Dendritic cell treated with granulocyte-macrophage colony-stimulating factor and Interleukin-4, amounts not matched to agents 40 ng/mL and 50 ng/mL, for 4 days (primary cell): Measurements from ENCODE around the gene PRR36.

ENCODE experiments used
- H3K27ac Mint-ChIP-seq: one replicate; pipeline ENCODE4 v1.8.0; 2022; ENCODE audit warnings: mild to moderate bottlenecking, mixed read lengths
- H3K27me3 Mint-ChIP-seq: one replicate; pipeline ENCODE4 v1.8.0; 2022; ENCODE audit warnings: mild to moderate bottlenecking, mixed read lengths
- H3K36me3 Mint-ChIP-seq: one replicate; pipeline ENCODE4 v1.8.0; 2022; ENCODE audit warnings: low read depth, mixed read lengths
- H3K4me1 Mint-ChIP-seq: one replicate; pipeline ENCODE4 v1.8.0; 2022; ENCODE audit warnings: low read depth, mixed read lengths
- H3K4me3 Mint-ChIP-seq: one replicate; pipeline ENCODE4 v1.8.0; 2022; ENCODE audit warnings: mild to moderate bottlenecking, moderate library complexity, mixed read lengths
- H3K9me3 Mint-ChIP-seq: one replicate; pipeline ENCODE4 v1.8.0; 2022; ENCODE audit warnings: mixed read lengths
- intact Hi-C: fragments of 100-400 bp; cut with micrococcal nuclease; formaldehyde crosslinking; loops from one replicate; pipeline ENCODE4 v1.15.0; 2022

Gene PRR36

DNA sequence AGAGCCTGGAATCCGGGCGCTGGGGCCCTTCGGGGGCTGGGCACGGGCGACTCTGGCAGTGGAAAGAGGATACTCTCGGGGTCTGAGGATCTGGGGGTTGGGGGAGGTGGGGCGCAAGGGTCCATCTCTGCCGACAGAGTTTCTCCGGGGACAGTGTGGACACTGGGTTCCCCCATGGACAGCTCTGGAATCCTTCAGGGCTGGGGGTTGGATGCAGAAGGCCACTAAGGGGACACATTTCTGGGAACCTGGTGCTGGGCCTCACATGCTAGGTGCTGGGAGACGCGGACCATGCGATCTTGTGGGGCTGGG, 42.7 kb upstream of the PRR36 start:
- Mint-ChIP-seq H3K4me1 (peaks cover 62% of the 10 kb centered on the region), H3K27ac (peak overlapping the region; percentile 62), H3K9me3 (no peaks in the 10 kb centered on the region), H3K4me3 (peak overlapping the region; percentile 65), H3K36me3 (peaks cover 38% of the 10 kb centered on the region), H3K27me3 (peaks cover 69% of the 10 kb centered on the region)
- intact Hi-C loops, result no loop called here

DNA sequence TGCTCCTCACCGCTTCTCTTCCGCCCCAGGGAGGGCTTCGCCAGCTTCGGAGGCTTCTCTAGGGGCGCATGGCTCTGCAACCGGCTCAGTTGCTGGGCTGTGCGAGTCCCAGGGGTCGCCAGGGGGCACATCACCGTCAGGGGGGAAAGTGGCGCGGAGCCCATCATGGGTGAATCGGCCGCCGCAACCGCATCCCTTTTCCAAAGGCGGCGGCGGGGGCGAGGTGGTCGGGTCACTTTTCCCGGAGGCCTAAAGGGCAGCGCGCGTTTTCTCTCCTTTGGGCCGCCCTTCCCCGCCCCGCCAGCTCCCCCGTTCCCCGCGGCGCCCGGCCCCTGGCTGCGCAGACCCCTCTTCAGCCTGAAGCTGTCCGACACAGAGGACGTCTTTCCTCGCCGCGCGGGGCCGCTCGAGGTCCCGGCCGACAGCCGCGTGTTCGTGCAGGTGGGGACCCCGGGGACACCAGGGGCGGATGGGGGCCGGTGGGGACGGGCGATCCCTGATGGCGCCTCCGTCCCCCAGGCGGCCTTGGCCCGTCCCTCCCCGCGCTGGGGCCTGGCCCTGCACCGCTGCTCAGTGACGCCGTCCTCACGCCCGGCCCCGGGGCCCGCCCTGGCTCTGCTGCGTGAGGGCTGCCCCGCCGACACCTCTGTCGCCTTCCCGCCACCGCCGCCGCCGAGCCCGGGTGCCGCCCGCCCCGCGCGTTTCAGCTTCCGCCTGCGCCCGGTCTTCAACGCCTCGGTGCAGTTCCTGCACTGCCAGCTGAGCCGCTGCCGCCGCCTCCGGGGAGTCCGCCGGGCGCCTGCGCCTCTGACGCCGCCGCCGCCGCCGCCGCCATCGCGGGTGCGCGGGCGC, 42.1 kb upstream of the PRR36 start:
- Mint-ChIP-seq H3K36me3 (peaks cover 38% of the 10 kb centered on the region), H3K27me3 (peaks cover 69% of the 10 kb centered on the region), H3K4me3 (peak overlapping the region; percentile 65), H3K9me3 (no peaks in the 10 kb centered on the region), H3K4me1 (peaks cover 56% of the 10 kb centered on the region), H3K27ac (peak overlapping the region; percentile 62)
- intact Hi-C loops, result no loop called here

DNA sequence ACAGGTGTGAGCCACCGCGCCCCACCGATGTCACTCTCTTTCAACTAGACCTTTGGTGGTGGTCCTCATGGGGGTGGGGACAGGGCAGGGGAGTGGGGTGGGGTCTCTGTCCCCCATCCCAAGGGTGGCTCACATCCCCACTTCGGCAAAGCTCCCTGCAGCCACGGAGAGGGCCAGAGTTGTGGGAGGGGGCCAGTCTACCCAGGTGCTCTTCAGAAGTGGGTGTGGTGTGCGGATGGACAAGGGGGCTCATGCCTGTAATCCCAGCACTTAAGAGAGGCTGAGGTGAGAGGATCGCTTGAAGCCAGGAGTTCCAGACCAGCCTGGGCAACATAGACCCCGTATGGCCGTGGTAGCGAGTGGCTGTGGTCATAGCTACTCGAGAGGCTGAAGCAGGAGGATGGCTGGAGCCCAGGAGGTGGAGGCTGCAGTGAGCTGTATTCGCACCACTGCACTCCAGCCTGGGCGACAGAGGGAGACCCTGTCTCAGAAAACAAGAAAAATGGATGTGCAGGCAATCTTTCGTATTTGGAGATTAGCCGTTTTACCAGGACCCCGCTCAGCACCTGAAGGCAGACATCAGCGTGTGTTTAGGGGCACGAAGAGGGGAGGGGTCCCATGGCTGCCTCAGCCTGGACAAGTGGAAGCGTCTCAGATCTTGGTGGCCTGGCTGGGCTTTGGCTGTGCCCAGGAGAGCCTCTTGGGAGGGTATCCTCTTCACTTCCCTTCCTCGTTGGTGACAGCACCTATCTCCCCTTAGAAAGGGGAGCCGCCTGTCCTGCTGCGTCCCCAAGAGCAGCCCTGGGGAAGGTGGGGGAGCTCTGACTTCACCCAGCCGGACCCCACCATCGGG, 41.3 kb upstream of the PRR36 start:
- H3K4me1 Mint-ChIP-seq, result peaks cover 50% of the 10 kb centered on the region
- no peaks in the 10 kb centered on the region for H3K9me3 Mint-ChIP-seq
- H3K27me3 Mint-ChIP-seq, result peaks cover 69% of the 10 kb centered on the region
- H3K4me3 Mint-ChIP-seq, result peak overlapping the region; percentile 65
- no peak overlapping the region for H3K27ac Mint-ChIP-seq
- intact Hi-C loops, result no loop called here
- peaks cover 39% of the 10 kb centered on the region for H3K36me3 Mint-ChIP-seq

DNA sequence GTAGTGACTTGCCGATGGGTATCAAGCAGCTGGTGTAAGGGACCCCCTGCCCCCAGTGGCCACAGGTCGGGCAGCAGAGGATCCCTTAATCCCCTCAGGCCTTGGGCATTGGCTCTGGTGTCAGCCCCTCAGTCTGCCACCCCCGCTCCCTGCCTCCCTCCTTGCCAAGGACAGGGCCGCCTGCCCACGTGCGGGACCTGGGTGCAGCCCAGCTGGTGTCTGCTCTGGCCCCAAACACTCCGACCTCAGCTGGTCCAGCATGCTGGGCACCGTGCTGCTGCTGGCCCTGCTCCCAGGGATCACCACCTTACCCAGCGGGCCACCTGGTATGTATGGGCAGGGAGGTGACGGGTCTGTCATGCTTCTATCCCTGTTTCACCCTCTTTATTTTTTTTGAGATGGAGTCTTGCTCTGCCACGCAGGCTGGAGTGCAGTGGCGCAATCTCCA, 40.4 kb upstream of the PRR36 start, which contains the start of gene TGFBR3L:
Gene TGFBR3L, plus strand, starts transcription at position 233 of the 448 bp plus-strand sequence.
- Mint-ChIP-seq H3K4me1 (peaks cover 44% of the 10 kb centered on the region), H3K9me3 (no peaks in the 10 kb centered on the region), H3K36me3 (peaks cover 48% of the 10 kb centered on the region), H3K4me3 (no peak within 1 kb of the TSS), H3K27me3 (peaks cover 64% of the 10 kb centered on the region), H3K27ac (no peak within 1 kb of the TSS)
- intact Hi-C loops, result no loop called here

DNA sequence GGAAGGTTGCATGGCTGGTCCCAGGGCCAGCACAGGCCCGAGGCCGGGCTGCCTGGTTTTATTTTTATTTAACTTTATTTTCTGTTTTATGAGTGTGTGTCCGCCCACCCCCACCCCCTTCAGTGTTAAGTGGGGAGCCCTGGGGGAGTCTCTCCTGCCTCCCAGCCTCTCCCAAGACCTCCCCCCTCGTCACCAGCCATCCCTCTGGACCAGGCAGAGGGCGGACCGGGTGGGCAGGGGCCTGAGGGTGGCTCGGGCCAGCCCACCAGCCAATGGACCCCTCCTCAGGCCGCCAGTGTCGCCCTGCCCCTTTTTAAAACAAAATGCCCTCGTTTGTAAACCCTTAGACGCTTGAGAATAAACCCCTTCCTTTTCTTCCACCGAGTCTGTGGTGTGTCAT, 39.9 kb upstream of the PRR36 start:
- peaks cover 53% of the 10 kb centered on the region for H3K36me3 Mint-ChIP-seq
- peaks cover 59% of the 10 kb centered on the region for H3K27me3 Mint-ChIP-seq
- peaks cover 39% of the 10 kb centered on the region for H3K4me1 Mint-ChIP-seq
- intact Hi-C loops, result no loop called here
- H3K27ac Mint-ChIP-seq, result no peak overlapping the region
- H3K4me3 Mint-ChIP-seq, result no peak overlapping the region
- H3K9me3 Mint-ChIP-seq, result no peaks in the 10 kb centered on the region

DNA sequence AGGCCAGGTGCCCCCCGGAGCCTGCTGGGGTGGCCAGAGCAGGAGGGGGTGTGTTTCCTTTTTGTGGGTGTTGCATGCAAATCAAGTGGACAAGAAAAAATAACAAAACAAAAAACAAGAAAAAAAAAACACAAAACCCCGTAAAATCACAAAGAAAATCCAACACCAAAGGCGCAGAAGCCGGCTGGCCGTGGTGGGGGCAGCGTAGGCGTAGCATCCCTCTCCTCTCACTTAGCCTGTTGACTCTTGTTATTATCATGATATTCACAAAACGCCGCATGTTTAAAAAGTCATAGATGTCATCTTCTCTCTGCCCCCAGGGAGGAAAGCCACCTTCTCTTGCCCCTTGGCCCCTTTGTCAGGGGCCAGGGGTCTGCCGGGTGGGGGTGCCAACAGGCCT, 39.5 kb upstream of the PRR36 start:
- Mint-ChIP-seq H3K27me3 (peaks cover 55% of the 10 kb centered on the region), H3K4me1 (peaks cover 35% of the 10 kb centered on the region), H3K36me3 (peaks cover 58% of the 10 kb centered on the region), H3K27ac (no peak overlapping the region), H3K4me3 (no peak overlapping the region), H3K9me3 (no peaks in the 10 kb centered on the region)
- intact Hi-C loops, result no loop called here

DNA sequence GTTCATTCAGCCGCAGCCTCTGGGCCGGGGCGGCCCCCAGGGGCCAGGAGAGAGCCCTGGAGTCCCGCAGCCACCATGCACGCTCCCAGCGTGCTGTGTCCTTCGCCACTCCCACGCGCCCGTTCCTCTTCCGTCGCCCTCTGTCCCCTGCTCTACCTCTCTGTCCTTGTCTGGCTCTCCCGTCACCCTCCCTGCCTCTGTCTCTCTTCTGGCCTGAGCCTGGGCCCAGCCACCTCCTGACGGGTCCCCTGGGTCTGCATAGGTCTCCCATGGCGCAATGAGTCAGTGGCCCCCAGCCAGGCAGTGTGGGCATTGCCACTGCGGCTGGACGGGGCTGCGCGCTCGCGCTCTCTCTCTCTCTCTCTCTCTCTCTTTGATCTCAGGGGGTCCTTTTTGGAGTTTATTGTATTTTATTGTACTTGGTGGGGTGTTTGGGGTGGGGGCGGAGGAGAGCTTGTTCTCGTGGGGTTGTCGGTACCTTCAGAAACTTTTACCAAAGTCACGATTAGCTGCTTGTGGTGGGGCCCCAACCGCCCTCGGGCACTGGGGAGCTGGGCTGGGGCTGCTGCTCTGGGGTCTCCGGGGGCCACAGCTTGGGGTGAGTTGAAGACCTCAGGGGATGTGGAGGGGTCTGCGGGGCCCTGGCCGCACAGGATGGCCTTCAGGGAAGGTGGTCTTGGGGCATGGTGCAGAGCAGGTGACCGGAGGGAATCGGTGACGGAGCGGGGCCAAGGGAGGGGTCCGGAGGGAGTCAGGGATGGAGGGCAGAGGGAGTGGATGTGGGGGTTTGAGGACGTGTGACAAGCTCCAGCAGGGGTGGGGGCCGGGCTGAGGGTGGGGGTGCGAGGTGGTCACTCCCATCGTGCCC, 38.7 kb upstream of the PRR36 start:
- Mint-ChIP-seq H3K27ac (no peak overlapping the region), H3K36me3 (peaks cover 65% of the 10 kb centered on the region), H3K27me3 (peaks cover 47% of the 10 kb centered on the region), H3K4me3 (no peak overlapping the region), H3K4me1 (peaks cover 29% of the 10 kb centered on the region), H3K9me3 (no peaks in the 10 kb centered on the region)
- intact Hi-C loops, result no loop called here

DNA sequence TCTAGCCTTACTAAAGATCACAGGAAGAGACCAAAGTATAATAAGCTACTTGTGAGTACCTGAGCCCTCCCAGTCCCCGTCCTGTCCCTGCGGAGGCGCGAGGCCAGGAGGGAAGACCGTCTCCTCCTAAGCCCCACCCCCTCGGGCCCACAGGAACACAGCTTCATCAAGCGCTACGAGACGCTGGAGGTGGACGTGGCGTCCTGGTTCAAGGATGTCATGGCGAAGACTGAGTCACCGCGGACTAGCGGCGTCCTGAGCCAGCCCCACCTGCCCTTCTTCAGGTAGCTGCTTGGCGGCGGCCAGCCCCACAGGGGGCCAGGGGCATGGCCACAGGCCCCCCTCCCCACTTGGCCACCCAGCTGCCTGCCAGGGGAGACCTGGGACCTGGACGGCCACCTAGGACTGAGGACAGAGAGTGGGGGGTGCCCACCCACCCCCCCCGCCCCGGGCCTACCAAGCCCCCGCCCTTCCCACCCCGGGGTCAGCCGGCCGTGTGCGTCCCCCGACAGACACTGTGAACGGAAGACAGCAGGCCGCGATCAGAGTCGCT, 38.0 kb upstream of the PRR36 start:
- H3K9me3 Mint-ChIP-seq, result no peaks in the 10 kb centered on the region
- peaks cover 42% of the 10 kb centered on the region for H3K27me3 Mint-ChIP-seq
- intact Hi-C loops, result no loop called here
- no peak overlapping the region for H3K4me3 Mint-ChIP-seq
- peaks cover 29% of the 10 kb centered on the region for H3K4me1 Mint-ChIP-seq
- no peak overlapping the region for H3K27ac Mint-ChIP-seq
- H3K36me3 Mint-ChIP-seq, result peaks cover 72% of the 10 kb centered on the region

DNA sequence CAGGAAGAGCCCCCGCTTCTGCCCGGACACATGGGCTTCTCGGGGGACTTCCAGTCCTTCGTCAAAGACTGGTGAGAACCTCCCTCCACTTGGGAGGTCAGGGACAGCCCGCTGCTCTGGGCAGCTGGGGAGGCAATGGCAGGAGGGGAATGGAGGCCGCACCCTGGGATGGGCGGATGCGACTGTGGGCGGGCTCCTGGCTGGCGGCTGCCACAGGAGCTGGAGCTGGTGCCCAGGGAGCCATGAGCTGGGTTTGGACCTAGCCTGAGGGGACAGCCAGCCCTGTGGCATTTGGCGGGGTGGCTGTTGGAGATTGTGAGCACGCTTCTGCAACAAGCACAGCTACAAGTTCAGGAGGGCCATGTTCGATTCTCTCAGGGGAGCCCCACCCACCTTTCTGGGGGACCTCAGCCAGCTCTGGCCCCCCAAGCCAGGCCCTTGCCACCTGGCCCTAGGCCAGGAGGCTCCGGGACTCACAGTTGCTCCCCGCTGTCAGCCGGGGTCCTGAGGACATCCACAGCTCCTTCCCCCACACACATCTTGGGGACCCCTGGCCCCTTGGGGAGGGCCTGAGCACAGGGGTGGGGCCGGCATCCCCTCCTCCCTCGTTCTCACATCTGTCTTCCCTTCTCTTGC, 37.4 kb upstream of the PRR36 start:
- H3K4me3 Mint-ChIP-seq, result no peak overlapping the region
- no peaks in the 10 kb centered on the region for H3K9me3 Mint-ChIP-seq
- H3K36me3 Mint-ChIP-seq, result peaks cover 78% of the 10 kb centered on the region
- intact Hi-C loops, result no loop called here
- H3K27me3 Mint-ChIP-seq, result peaks cover 36% of the 10 kb centered on the region
- no peak overlapping the region for H3K27ac Mint-ChIP-seq
- H3K4me1 Mint-ChIP-seq, result peaks cover 30% of the 10 kb centered on the region

DNA sequence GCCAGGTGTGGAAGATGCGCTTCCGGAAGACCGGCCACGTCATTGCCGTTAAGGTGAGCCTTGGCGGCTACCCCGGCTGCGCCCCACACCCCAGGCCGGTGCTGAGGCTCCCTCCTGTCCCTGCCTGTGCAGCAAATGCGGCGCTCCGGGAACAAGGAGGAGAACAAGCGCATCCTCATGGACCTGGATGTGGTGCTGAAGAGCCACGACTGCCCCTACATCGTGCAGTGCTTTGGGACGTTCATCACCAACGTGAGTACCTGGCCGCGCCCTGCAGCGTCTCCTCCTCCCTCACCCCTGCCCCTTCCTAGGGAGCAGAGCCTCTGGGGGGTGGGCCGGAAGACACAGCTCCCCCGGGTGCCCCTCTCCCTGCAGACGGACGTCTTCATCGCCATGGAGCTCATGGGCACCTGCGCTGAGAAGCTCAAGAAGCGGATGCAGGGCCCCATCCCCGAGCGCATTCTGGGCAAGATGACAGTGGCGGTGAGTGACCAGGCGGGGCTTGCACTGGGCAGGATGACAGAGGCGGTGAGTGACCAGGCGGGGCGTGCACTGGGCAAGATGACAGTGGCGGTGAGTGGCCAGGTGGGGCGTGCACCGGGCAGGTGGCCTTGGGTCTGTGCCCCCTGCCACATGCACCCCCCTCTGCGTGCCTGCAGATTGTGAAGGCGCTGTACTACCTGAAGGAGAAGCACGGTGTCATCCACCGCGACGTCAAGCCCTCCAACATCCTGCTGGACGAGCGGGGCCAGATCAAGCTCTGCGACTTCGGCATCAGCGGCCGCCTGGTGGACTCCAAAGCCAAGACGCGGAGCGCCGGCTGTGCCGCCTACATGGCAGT, 36.4 kb upstream of the PRR36 start:
- Mint-ChIP-seq H3K27me3 (peaks cover 26% of the 10 kb centered on the region), H3K9me3 (no peaks in the 10 kb centered on the region), H3K27ac (no peak overlapping the region), H3K4me3 (no peak overlapping the region), H3K36me3 (peaks cover 89% of the 10 kb centered on the region), H3K4me1 (peaks cover 32% of the 10 kb centered on the region)
- intact Hi-C loops, result no loop called here

DNA sequence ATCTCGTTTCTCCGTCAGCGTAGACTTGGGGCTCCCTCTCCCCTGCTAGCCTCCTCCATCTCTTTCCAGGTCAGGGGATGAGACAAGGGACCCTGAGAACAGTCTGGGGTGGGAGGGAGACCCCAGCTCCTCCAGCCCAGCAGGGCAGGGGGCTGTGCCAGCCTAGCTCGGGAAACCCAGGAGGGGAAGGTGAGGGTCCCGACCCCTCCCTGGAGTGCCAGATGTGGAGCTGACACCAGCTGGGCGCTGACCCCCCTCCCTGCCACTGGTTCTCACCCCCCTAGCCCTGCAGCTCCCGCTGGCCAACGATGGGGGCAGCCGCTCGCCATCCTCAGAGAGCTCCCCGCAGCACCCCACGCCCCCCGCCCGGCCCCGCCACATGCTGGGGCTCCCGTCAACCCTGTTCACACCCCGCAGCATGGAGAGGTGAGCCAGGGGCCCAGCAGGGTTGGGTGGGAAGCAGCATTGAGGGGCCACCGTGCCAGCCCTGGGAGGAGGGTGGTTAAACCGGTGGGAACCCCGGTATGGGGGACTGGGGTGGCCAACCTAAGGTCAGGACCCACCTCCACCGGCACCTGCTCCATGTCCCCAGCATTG, 35.4 kb upstream of the PRR36 start:
- H3K4me3 Mint-ChIP-seq, result no peak overlapping the region
- intact Hi-C loops, result no loop called here
- H3K4me1 Mint-ChIP-seq, result peaks cover 36% of the 10 kb centered on the region
- peaks cover 17% of the 10 kb centered on the region for H3K27me3 Mint-ChIP-seq
- no peaks in the 10 kb centered on the region for H3K9me3 Mint-ChIP-seq
- H3K36me3 Mint-ChIP-seq, result peaks cover 99% of the 10 kb centered on the region
- H3K27ac Mint-ChIP-seq, result no peak overlapping the region

DNA sequence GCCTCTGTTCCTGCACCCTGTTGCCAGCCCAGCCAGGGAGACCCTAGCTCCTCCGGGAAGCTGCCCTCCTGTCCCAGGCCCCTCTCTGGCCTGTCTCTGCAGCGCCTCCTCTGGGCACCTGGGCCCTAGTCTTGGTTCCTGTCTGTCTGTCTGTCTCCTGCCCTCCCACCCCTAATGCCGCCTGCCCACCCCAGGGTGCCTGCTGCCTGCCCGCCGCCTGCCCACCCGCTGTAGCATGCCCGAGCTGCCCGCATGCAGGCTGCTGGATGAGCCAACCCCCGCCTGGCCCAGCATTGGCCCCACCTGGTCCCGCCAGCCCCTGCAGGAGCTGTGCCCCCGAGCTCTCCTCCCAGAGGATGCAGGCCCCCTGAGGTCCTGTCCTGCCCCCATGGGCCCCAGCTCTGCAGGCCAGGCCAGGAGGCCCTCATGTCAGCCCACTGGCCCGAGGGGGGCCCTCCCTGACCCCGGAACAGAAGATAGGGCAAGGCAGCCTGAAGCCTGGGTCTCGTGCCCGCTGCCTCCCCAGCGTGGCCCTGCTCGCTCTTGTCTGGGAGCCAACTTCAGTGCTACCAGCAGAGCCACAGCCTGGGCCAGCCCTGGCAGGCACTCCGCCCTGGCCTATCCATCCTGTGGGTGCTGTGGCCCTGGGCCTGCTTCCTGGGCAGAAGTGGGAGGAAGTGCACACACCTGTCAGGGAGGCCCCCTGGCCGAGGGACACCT, 34.7 kb upstream of the PRR36 start:
- H3K36me3 Mint-ChIP-seq, result peaks cover 97% of the 10 kb centered on the region
- no peak overlapping the region for H3K27ac Mint-ChIP-seq
- peaks cover 11% of the 10 kb centered on the region for H3K27me3 Mint-ChIP-seq
- no peaks in the 10 kb centered on the region for H3K9me3 Mint-ChIP-seq
- H3K4me1 Mint-ChIP-seq, result peaks cover 39% of the 10 kb centered on the region
- H3K4me3 Mint-ChIP-seq, result no peak overlapping the region
- intact Hi-C loops, result no loop called here
